Measurements from ENCODE around the gene C19orf47.
A peak's percentile ranks its signal among the peaks of the same experiment; 100 is the strongest.
"Not testable (repeated sequence)": the region's sequence is repeated elsewhere in the genome, so short reads cannot be mapped to it uniquely, and the experiment has no call there.

Gene C19orf47

DNA sequence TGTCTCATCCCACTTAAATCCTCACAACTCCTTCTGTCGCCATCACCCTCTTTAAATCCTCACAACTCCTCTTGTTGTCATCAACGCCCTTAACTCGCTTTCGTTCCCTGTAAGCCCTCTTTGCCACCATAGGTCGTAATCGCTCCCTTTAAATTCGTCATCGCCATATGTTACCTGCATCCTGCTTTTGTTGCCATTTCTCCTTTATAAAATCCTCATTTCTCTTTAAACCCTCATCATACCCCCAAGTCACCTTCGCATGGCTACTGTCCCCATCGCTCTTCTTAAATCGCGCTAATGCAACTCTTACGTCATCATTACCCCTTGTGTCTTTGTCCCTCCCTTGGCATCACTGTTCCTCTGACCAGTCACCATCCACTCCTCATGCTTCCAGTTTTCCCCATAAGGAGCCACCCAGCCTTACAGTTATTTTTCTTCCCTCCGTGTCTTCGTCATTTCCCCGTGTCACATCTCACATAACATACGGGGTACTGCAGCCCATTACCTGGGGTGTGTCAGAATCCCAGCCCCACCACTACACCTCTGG, 837 bp upstream of the C19orf47 start:
- DNase-seq (ENCODE audit: low read depth) = peak; percentile 41

DNA sequence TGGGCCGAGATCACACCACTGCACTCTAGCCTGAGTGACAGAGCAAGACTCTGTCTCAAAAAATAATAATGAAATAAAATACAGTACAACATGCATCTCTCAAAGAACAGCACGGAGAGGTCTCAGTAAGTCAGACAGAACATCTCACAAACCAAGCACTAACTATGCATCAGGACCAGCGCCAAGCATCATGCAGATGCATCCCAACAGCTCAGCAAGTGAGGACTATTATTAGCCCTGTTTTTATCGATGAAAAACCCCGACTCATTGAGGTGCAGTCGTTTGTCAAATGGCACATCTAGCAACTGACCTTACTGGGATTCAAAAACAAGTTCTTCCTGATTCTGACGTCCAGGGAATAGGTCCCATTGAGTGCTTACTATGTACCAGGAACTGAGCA, 3.8 kb downstream of the C19orf47 start:
- no peak for DNase-seq (ENCODE audit: low read depth)

DNA sequence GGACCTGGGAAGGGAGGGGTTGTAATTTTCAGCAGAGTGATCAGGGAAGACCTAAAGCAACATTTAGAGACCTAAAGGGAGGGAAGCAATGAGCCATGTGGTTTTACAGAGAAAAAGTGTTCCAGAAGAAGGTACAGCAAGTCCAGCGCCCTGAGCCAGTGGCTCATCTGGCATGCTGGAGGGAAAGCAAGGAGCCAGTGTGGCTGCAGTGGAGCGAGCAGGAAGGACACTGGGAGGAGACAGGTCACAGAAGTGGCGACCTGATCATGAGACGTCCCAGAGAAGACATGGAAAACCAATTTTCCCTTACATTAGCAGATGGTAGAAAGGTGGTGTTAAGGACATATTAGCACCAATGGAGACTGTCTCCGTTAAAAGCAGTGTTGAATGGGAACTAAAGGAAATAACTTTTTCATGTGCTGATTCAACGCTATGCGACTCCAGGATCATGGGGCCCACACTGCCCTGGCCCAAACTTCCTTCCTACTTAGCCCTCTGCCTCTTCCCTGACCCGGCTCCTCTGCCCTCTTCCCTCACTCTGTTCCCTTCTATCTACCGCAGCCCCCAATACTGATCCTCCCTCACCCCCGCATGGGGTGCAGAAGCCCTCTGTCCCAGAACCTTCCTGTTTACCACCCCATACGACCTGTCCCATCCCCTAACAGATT, 5.4 kb downstream of the C19orf47 start:
- DNase-seq (ENCODE audit: low read depth) = no peak

DNA sequence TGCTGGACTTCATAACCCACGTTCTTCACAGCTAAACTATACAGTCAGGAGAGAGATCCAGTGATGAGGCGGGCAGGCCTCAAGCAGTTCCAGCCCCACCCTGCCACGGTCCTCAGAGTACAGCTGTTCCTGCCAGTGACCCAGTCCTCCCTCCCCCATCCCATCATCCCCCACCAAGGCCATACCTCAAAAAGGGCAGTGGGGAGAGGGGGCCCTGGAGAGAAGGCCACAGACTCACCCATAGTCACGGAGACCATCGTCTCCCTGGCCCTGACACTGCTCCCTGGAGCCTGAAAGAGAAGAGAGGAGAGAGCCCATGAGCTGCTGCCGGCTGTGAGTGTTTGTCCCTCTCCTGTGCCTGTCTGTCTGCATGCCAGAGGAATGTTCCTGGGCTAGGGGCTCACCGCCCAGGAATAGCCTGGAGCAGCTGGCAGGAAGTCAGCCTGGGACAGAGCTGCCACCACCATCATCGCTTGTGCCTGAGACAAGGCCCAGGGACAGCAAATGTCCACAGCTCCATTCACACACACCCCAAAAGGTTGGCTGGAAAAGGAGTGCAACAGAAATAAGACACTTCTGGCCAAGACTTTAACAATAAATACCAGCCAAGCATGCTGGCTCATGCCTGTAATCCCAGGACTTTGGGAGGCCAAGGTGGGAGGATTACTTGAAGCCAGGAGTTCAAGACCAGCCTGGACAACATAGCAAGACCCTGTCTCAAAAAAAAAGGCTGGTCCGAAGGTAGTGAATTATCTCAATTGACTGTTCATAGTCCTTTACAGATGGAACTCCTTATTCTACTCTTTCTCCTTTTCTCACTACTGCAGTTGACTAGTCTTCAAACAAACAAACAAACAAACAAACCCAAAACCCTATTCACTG, 6.4 kb downstream of the C19orf47 start:
- DNase-seq (ENCODE audit: low read depth) = no peak

DNA sequence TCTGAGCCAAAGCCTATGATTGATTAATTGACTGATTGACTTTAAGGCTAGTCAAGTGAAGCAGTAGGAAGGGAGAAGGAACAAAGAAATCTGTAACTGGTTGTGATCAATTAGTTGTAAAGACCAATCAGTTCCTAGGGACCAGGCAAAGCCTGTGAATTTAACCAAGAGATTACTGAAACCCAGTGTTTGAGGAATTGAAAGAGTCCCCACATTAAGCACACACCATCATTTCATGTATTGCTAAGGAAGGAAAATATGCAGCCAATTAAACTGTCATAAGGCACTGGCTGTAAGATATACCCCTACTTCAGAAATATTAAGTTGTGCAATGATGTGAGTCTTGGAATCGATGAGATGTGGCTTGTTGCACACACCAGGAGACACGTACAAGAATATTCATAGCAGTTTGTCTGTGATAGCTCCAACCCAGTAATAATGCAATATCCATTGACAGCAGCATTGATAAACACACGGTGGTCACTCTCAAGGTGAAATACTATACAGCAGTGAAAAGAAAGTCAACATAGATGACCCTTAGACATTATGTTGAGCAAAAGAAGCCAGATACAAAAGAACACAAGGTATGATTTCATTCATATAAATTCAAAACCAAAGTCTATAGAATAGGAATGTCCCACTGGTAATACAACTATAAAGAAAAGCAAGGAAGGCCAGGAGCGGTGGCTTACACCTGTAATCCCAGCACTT, 9.0 kb downstream of the C19orf47 start:
- DNase-seq (ENCODE audit: low read depth) = no peak

DNA sequence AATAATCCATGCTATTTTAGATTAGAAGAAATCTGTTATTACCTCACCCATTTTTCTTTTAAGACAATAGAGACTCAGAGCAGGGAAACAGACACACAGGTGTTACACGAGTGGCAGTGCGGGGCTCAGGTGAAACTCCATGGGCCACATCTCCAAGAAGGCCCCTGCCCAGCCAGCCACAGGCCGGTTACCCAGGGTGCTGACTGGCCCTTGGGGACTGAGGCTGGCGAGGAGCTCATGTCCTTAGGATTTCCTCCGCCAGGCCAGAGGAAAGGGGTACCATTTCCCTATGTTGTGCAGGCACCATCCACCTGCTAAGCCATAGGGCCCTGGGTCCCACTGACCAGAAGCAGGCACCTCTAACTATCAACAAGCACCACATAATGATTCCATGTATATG, 10.6 kb downstream of the C19orf47 start:
- no peak for DNase-seq (ENCODE audit: low read depth)

DNA sequence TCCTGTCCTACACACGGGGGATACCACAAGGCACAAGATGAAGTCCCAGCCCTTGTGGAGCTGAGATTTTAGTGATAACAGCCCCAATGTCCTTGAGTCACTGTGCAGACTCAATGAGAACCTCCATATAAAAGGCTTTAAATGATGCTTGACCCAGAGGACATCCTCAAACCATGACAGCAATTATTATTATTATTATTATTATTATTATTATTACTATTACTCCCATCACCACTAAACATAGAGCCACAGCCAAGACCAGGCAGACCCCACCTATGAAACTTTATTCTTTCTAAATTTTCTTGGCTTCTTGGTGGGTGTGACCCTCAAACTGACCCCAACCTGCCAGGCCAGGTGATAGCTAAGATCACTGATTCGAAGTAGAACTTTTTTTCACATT, 11.1 kb downstream of the C19orf47 start:
- DNase-seq (ENCODE audit: low read depth) = no peak

DNA sequence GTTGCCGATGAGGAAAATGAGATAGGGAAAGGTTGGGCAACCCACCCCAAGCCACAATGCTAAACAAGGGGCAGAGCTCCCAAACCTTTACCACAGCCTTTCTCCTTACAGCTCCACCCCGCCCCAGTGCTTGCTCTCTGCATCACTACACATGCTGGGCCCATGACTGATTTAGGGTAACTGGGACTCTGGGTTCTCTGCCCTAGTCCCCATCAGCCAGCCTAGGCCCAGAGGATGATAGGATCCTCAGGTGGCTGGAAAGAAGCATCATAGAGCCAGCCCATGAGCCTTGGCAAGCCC, 11.6 kb downstream of the C19orf47 start:
- DNase-seq (ENCODE audit: low read depth) = no peak

DNA sequence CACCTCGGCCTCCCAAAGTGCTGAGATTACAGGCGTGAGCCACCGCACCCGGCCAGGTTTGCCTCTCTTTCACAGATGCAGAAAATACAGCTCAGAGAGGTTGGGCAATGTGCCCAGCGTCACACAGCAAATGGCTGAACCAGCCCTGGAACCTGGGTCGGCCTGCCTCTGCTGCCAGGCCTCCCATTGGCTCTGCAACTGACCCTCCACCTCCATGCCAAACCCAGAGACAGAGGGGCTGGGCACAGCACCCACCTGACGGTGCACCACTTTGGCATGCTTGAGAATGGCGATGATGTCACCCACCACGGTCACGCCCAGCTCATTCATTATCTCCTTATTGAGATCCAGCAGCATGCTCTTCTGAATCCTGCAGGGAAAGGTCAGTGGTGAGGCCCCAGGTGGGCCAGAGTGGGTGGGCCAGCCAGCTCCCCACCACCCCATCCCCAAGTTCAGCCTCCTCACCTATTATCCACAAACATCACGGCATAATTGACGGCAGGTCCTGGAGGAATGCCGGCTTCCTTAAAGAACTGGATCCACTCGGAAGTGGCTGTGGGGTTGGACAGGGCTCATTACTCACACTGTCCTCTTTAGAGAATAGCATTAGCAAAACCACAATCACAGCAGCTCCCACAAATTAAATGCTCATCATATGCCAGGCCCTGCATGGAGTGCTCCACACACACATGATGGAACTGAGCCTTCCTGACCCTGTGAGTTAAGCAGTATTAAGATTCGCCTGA, 12.2 kb downstream of the C19orf47 start:
- DNase-seq (ENCODE audit: low read depth) = no peak

DNA sequence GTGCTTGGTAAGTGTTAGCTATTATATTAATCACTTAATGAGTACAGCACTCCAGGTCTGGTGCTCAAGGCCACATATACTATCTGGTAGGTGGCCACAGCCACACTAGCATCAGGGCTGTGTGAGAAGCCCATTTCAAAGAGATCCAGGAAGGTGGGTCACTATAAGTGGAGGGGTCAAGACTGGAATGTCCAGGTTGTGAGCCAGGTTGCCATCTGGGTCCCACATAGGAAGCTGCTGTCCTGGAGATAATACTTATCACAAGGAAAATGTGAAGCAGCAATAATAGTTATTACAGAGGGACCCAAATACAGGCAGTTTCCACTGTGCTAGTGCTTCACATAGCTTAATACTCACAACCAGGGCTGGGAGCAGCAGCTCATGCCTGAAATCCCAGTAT, 13.1 kb downstream of the C19orf47 start:
- DNase-seq (ENCODE audit: low read depth) = no peak

DNA sequence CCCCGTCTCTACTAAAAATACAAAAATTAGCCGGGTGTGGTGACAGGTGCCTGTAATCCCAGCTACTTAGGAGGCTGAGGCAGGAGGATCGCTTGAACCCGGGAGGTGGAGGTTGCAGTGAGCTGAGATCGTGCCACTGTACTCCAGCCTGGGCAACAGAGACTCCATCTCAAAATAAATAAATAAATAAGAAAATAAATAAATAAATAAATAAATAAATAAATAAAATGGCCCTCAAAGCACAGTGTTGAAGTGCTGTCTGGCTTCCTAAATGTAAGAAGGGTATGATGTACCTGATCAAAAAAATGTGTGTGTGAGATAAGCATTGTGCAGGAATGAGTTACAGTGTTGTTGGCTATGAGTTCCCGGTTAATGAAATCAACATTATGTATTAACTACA, 15.1 kb downstream of the C19orf47 start:
- DNase-seq (ENCODE audit: low read depth) = not testable (repeated sequence)

DNA sequence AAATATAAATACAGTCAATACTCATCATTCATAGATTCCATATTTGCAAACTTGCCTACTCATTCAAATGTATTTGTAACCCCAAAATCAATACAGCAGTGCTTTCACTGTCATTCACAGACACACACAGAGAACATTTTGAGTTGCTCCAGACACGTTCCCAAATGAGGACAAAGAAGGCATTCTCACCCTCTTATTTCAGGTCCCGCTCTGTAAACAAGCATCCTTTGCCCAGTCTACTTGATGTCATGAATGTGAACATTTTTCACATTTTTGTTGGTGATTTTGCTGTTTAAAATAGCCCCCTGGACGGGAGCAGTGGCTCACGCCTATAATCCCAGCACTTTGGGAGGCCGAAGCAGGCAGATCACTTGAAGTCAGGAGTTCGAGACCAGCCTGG, 15.5 kb downstream of the C19orf47 start:
- DNase-seq (ENCODE audit: low read depth) = no peak

DNA sequence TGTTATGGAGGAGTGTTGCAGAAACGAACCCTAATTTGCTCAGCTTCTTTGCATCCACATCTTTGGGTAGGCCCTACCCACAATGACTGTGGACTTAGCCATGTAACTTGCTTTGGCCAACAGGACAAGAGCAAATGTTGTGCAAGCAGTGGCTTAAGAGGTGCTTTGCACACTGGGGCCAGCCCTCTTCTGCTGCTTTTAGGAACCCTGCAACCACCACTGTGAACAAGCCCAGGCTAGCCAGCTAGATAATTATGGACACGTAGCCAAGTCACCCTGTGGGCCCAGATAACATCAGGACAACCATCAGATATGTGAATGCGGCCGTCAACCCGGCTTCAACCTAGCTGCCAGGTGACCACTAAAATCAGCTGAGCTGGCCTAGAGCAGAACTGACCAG, 17.1 kb downstream of the C19orf47 start:
- no peak for DNase-seq (ENCODE audit: low read depth)

DNA sequence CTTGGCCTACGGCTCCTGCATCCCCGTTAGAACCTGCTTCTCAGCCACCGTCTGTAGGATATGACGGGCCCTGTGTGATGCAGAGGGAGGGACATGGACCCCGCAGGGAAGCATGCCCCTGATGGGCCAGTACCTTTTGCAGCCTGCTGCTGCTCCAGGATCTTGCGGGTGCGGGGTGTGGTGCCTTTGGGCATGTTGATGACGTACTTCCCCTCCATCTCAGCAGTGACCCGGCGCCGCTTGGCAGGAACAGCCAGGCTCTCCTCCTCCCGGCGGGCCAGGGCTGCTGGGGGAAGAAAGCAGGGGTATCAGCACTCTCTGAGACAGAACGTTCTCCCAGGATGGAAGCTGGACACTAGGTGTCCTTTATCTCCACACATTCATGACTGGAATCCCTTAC, 22.0 kb downstream of the C19orf47 start:
- no peak for DNase-seq (ENCODE audit: low read depth)

DNA sequence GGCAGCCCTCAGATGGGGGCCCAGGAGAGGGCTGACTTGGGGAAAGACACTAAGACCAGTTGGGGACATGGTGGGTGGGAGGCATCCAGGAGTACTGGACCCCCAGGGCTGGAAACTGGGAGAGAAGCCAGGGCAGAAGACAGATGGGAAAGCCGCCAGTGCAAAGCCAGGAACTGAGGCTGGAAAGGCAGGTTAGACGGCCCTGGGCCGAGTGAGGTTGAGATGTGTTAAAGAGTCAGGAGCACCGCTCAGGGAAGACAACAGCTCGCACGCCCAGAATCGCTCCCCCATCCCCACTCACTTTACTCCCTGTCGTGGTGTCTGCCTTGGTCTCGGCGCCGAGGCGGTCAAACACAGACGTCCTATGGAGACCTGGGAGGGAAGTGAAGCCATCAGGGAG, 24.5 kb downstream of the C19orf47 start:
- no peak for DNase-seq (ENCODE audit: low read depth)

DNA sequence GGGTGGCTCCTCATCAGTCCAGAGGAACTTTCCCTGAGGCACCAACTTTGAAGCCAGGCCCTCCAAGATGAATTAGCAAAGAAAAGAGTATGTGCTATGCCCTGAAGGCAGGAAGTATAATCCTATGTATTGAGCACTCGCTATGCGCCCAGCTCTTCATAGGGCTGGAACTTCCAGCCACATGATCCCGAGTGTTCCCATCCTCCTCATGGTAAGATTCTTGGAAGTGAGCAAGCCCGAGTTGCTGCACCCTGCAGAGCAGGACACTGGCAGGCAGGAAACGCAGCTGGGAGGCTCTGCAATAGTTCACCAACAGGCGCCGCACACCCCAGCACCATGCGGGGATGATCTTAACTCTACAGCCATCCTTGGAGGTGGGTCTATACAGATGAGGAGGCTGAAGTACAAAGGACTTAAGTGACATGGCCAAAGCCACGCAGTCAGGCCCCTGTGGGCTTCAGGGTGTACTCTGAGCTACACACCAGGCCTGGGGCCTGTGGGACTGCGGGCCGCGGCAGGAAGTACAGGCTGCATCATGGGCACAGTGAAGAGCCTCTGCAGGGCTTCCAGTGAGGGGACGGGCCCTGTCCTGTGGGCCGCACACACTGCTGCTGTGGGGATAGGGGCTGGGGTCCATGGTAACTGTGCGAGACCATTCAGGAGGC, 25.1 kb downstream of the C19orf47 start:
- DNase-seq (ENCODE audit: low read depth) = no peak

DNA sequence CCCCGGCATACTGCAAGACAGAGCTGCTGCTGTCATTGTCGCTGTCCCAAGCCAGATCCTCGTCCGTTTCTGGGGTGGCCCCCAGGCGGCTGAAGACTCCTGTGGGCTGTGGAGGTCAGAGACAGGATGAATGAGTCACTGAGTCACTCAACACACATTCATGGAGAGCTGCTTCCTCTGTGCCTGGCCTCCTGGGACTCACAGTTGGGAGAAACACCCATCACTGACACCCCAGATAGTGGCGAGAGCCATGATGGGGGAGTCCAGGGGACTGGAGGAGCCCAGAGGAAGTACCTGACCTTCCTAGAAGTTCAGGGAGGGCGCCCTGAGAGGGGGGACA, 26.0 kb downstream of the C19orf47 start:
- no peak for DNase-seq (ENCODE audit: low read depth)

DNA sequence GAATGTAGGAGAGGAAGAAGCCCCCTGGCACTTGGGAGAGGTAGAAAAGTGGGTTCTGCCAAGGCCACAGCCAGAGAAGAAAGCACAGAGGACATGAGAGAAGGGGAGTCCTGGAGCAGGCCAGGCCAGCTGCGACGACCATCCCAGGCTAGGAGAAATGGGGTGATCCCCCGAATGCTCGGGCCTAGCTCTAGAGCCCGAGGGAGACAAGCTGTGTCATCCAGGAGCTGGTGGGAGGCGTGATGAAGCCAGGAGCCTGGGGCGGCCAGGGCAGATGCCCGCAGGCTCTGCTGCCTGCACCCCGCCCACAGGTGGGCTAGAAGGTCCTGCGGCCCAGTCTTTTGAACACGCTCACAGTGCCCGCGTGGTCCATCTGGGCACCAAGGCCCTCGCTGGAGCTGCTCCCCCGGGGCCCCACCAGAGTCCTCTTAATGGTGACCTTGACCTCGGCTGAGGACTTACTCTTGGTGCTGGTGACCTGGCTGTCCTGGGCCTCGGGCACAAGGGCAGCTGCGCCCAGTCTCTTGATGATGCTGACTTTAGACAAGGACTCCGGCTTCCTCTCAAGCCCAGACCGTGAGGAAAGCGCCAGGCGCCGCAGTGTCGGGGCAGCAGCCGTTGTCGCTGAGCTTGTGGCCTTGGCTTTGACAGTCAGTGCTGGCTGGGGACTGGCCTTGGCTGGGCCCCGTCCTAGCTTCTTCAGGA, 26.5 kb downstream of the C19orf47 start:
- DNase-seq (ENCODE audit: low read depth) = no peak

DNA sequence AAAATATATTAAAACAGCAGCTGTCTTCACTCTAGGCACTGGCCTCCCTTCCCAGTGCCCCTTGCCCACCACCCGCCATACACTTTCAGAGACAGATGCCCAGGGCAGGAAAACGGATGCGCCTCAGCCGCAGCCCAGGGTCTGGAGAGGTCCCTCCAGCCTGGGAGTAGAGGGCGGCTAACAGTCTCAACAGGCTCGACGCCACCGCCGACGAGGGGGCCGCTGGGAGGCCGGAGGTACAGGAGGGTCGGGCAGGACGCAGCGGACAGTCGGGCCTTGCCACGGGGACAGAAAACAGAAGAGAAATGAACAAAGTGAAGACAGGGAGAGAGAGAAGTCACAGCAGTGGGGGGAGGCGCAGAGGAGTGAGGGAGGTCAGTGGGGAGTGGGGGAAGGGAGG, 27.1 kb downstream of the C19orf47 start:
- DNase-seq (ENCODE audit: low read depth) = no peak

DNA sequence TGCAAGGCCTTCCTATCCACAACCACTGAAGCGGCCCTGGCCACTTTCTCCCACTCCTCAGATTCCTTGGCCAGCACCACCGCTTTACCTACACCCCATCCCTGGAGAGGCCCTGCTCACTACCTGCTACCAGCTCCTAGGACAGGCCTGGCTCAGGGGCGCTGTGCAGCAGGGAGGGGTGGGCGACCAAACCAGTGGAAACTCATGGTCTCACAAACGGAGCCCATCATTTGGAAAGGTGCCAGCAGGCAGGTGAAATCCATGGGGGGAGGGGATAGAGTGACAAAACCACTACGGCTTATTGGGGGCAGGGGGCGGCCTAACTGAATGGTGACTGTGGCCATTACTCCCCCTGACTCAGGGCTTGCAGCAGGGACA, 27.6 kb downstream of the C19orf47 start:
- DNase-seq (ENCODE audit: low read depth) = no peak

DNA sequence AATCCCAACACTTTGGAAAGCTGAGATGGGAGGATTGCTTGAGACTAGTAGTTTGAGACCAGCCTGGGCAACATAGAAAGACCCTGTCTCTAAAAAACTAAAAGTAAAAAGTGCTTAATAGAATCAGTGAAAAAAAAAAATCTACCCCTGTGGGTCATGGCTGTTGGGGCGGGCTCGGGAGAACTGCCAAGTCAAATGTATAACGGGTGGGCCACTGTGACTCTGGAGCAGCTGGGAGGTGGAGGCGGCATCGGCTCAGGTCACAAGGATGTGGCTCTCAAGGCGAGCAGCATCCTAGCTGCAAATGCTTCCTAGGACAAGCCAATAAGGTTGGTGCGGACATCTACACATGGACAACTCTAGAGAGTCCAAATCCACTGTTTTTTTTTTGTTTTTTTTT, 30.9 kb downstream of the C19orf47 start:
- DNase-seq (ENCODE audit: low read depth) = no peak
